GM19463 (cell line): ENCODE measurements around the gene FGF21.
"Not testable (repeated sequence)": the region's sequence is repeated elsewhere in the genome, so short reads cannot be mapped to it uniquely, and the experiment has no call there.

Source experiments
- ATAC-seq: cut with Tn5 transposase; IDR thresholded peaks from one replicate; pipeline ENCODE4 v1.9.1; 2021; ENCODE audit warnings: mild to moderate bottlenecking, moderate library complexity; ENCODE audit not compliant: unreplicated experiment

The FGF21 gene

GRCh38 chr19:48755084-48755641 is at the start of gene FGF21:
Gene FGF21 (plus strand): TSS chr19:48755524. CDS start chr19:48756237, 713 bp downstream.
- no peak for ATAC-seq

- ATAC-seq, result no peak
These were observed 46.9 kb upstream of the FGF21 start for GRCh38 chr19:48708471-48708870.

GRCh38 chr19:48711106-48711662 is 44.1 kb upstream of the FGF21 start:
- ATAC-seq, result no peak

- no peak for ATAC-seq
These were observed 42.1 kb upstream of the FGF21 start for GRCh38 chr19:48713041-48713863.

GRCh38 chr19:48713864-48714755 is 41.2 kb upstream of the FGF21 start:
- ATAC-seq, result peak; percentile 88

GRCh38 chr19:48714759-48715675 is 40.3 kb upstream of the FGF21 start:
- ATAC-seq, result no peak

GRCh38 chr19:48715681-48716171 is 39.6 kb upstream of the FGF21 start:
- ATAC-seq, result no peak

GRCh38 chr19:48716562-48717291 is 38.6 kb upstream of the FGF21 start:
- no peak for ATAC-seq

- not testable (repeated sequence) for ATAC-seq
These were observed 37.2 kb upstream of the FGF21 start for GRCh38 chr19:48718106-48718505.

- no peak for ATAC-seq
These were observed 36.6 kb upstream of the FGF21 start for GRCh38 chr19:48718711-48719231.

GRCh38 chr19:48719263-48720171 is 35.8 kb upstream of the FGF21 start, which contains the start of gene MAMSTR:
Gene MAMSTR (minus strand): TSS chr19:48719725. CDS start chr19:48719031, 694 bp downstream.
- ATAC-seq, result no peak

- no peak for ATAC-seq
These were observed 35.1 kb upstream of the FGF21 start for GRCh38 chr19:48720251-48720612.

GRCh38 chr19:48720613-48721296 is 34.6 kb upstream of the FGF21 start:
- ATAC-seq, result peak; percentile 89

GRCh38 chr19:48722196-48722708 is 33.1 kb upstream of the FGF21 start:
- ATAC-seq, result no peak

GRCh38 chr19:48724796-48725753 is 30.2 kb upstream of the FGF21 start:
- no peak for ATAC-seq

GRCh38 chr19:48726556-48726955 is 28.8 kb upstream of the FGF21 start:
- no peak for ATAC-seq
